ENCODE data around the gene COX7A1. TPM values are rescaled to one million over a fixed set of nuclear protein-coding genes. Genes with fewer than 3 reads are reported as not detected.
"Not testable (repeated sequence)": the region's sequence is repeated elsewhere in the genome, so short reads cannot be mapped to it uniquely, and the experiment has no call there.

Gene COX7A1
- total RNA-seq, 1 donor from 2014 or later, result 4.8 TPM

GRCh38 chr19:36142046-36142445 lies 10.2 kb downstream of the COX7A1 start:
- no peak for DNase-seq (ENCODE audit: extremely low read depth, low read depth, low spot score)

- DNase-seq (ENCODE audit: extremely low read depth, low read depth, low spot score), result no peak
These were observed 11.0 kb downstream of the COX7A1 start for GRCh38 chr19:36141039-36141927.

GRCh38 chr19:36140304-36141038 lies 11.8 kb downstream of the COX7A1 start:
- DNase-seq (ENCODE audit: extremely low read depth, low read depth, low spot score), result no peak

- peak; percentile 58 for DNase-seq (ENCODE audit: extremely low read depth, low read depth, low spot score)
These were observed 12.6 kb downstream of the COX7A1 start, which contains the start of gene CAPNS1 for GRCh38 chr19:36139473-36140303. CAPNS1 (plus strand) TSS chr19:36140066; CDS start chr19:36141012, 946 bp downstream.

GRCh38 chr19:36139120-36139472 lies 13.2 kb downstream of the COX7A1 start:
- no peak for DNase-seq (ENCODE audit: extremely low read depth, low read depth, low spot score)

GRCh38 chr19:36136964-36137686 lies 15.1 kb downstream of the COX7A1 start:
- no peak for DNase-seq (ENCODE audit: extremely low read depth, low read depth, low spot score)

GRCh38 chr19:36134867-36135266 lies 17.4 kb downstream of the COX7A1 start:
- DNase-seq (ENCODE audit: extremely low read depth, low read depth, low spot score), result not testable (repeated sequence)

GRCh38 chr19:36131221-36131620 lies 21.0 kb downstream of the COX7A1 start:
- not testable (repeated sequence) for DNase-seq (ENCODE audit: extremely low read depth, low read depth, low spot score)

GRCh38 chr19:36128392-36128736 lies 23.9 kb downstream of the COX7A1 start:
- DNase-seq (ENCODE audit: extremely low read depth, low read depth, low spot score), result no peak

- DNase-seq (ENCODE audit: extremely low read depth, low read depth, low spot score), result no peak
These were observed 26.7 kb downstream of the COX7A1 start for GRCh38 chr19:36125557-36125956.

- DNase-seq (ENCODE audit: extremely low read depth, low read depth, low spot score), result no peak
These were observed 30.6 kb downstream of the COX7A1 start for GRCh38 chr19:36121486-36122124.

GRCh38 chr19:36120984-36121358 lies 31.3 kb downstream of the COX7A1 start:
- no peak for DNase-seq (ENCODE audit: extremely low read depth, low read depth, low spot score)

GRCh38 chr19:36120092-36120983 lies 31.9 kb downstream of the COX7A1 start:
- no peak for DNase-seq (ENCODE audit: extremely low read depth, low read depth, low spot score)

GRCh38 chr19:36116344-36116637 lies 36.0 kb downstream of the COX7A1 start:
- DNase-seq (ENCODE audit: extremely low read depth, low read depth, low spot score), result no peak

GRCh38 chr19:36115453-36116343 lies 36.5 kb downstream of the COX7A1 start, which contains the start of gene TBCB:
TBCB (plus strand) TSS chr19:36115468; CDS start chr19:36115561, 93 bp downstream.
- DNase-seq (ENCODE audit: extremely low read depth, low read depth, low spot score), result no peak

GRCh38 chr19:36114721-36115452 lies 37.4 kb downstream of the COX7A1 start, which contains the start of gene POLR2I:
POLR2I (minus strand) TSS chr19:36114875; CDS start chr19:36114856, 19 bp downstream.
- peak; percentile 96 for DNase-seq (ENCODE audit: extremely low read depth, low read depth, low spot score)

Measured in glomerular endothelial cell (primary cell).